ENCODE results near the gene XXYLT1. TPM values are rescaled to one million over a fixed set of nuclear protein-coding genes. Genes with fewer than 3 reads are reported as not detected.

The XXYLT1 gene
- total and polyA plus RNA-seq, 9 of the 15 experiments (the other 6 are each of a cell fraction or from before 2014, with no cell fraction given), result 1.9 to 18.9 (median 15.0) TPM

GRCh38 chr3:195178124-195178910 lies 92.6 kb downstream of the XXYLT1 start (continued):
- TF ChIP-seq FOXP4 (CRISPR knock-in tag; IDR thresholded peaks at IDR 0.05; ENCODE audit: borderline replicate concordance) (0 out of 2 replicates have a peak, but pooled peaks have one; percentile 15), ERF (CRISPR knock-in tag; IDR thresholded peaks at IDR 0.05) (0 out of 2 replicates have a peak, but pooled peaks have one; percentile 27), STAT5B (CRISPR knock-in tag; IDR thresholded peaks at IDR 0.05) (no peak), POLR2AphosphoS5 (IDR thresholded peaks at IDR 0.05; ENCODE audit: control insufficient read depth, insufficient read depth, low read depth, low read length) (peak; percentile 84; the same call in 1 of the 2 replicates), ZC3H8 (IDR thresholded peaks at IDR 0.05) (no peak), ELK3 (CRISPR knock-in tag; IDR thresholded peaks at IDR 0.05) (no peak), GTF2F1 (IDR thresholded peaks at IDR 0.05; ENCODE audit: low read depth, low read length) (no peak), XRCC3 (IDR thresholded peaks at IDR 0.05) (no peak), SMARCE1 (IDR thresholded peaks at IDR 0.05) (peak; percentile 88), ZNF644 (tag; IDR thresholded peaks at IDR 0.05; ENCODE audit: low read depth) (no peak), PRDM10 (IDR thresholded peaks at IDR 0.05; ENCODE audit: partially characterized antibody) (peak; percentile 64), ZSCAN32 (CRISPR knock-in tag; IDR thresholded peaks at IDR 0.05) (no peak), ZEB2 (IDR thresholded peaks at IDR 0.05) (peak; percentile 53; the same call in 1 of the 2 replicates), CREB3L1 (IDR thresholded peaks at IDR 0.05; ENCODE audit: borderline replicate concordance, low read depth) (no peak), TAF9B (IDR thresholded peaks at IDR 0.05; ENCODE audit: partially characterized antibody) (no peak), THRB (CRISPR knock-in tag; conservative IDR thresholded peaks at IDR 0.05) (no peak), TAF7 (tag; IDR thresholded peaks at IDR 0.05) (0 out of 2 replicates have a peak, but pooled peaks have one; percentile 28), BHLHE40 (IDR thresholded peaks at IDR 0.05; ENCODE audit: low read length) (no peak), ZNF561 (CRISPR knock-in tag; conservative IDR thresholded peaks at IDR 0.05) (no peak)

Data from K562 (cell line).